ENCODE data around the gene DDR1. TPM values are rescaled to one million over a fixed set of nuclear protein-coding genes. Genes with fewer than 3 reads are reported as not detected.
A peak's percentile ranks its signal among the peaks of the same experiment; 100 is the strongest.

The DDR1 gene
- total RNA-seq, 1 experiment from 2014 or later, result 108 TPM

- BruUV-seq (replicated peaks), result no TSS peak
- no peaks in the 10 kb centered on the region for H3K27me3 ChIP-seq (ENCODE audit: low read length)
- H3F3A ChIP-seq (ENCODE audit: low read length, unreplicated experiment), result no peaks in the 10 kb centered on the region
- H3K9me2 ChIP-seq (replicated peaks; ENCODE audit: low read length), result no peaks in the 10 kb centered on the region
- H3K9ac ChIP-seq (ENCODE audit: low read length), result no peak overlapping the region
- intact Hi-C loops (cut with micrococcal nuclease), result no loop called here
- peaks cover 19% of the 10 kb centered on the region for H4K20me1 ChIP-seq (ENCODE audit: low read length)
- H3K4me2 ChIP-seq (ENCODE audit: low read length), result no peak overlapping the region
- H3K4me1 ChIP-seq (ENCODE audit: insufficient read depth, low read length), result peaks cover 21% of the 10 kb centered on the region
- H3K27ac ChIP-seq (ENCODE audit: low read length), result no peak overlapping the region
- TF ChIP-seq EZH2phosphoT487 (IDR thresholded peaks at IDR 0.05; ENCODE audit: borderline replicate concordance, low read length), result no peak
- no peak for TF ChIP-seq EZH2 (IDR thresholded peaks at IDR 0.05; ENCODE audit: low read length, unreplicated experiment)
- TF ChIP-seq CTCF (conservative IDR thresholded peaks at IDR 0.05; ENCODE audit: low read depth, low read length), result no peak
- ChIA-PET CTCF (no interaction called here), POLR2A (ENCODE audit: unreplicated experiment) (no interaction called here)
- H2AFZ ChIP-seq (ENCODE audit: low read length), result no peak overlapping the region
- ATAC-seq (no peak), DNase-seq (no peak)
- H3K79me2 ChIP-seq (ENCODE audit: low read length), result peaks cover 32% of the 10 kb centered on the region
- H3K4me3 ChIP-seq (ENCODE audit: low read length), result no peak overlapping the region
- H3K36me3 ChIP-seq (ENCODE audit: low read depth, low read length), result peaks cover 44% of the 10 kb centered on the region; the same call in 1 of the 2 replicates
- no peaks in the 10 kb centered on the region for H3K9me3 ChIP-seq (ENCODE audit: low read length)
Measured at GRCh38 chr6:30891450-30891723, 7.1 kb downstream of the DDR1 start.

GRCh38 chr6:30891816-30892538 lies 7.7 kb downstream of the DDR1 start:
- Histone ChIP-seq H3K4me2 (ENCODE audit: low read length) (no peak overlapping the region), H3K9ac (ENCODE audit: low read length) (no peak overlapping the region), H3K9me3 (ENCODE audit: low read length) (no peaks in the 10 kb centered on the region), H3K27ac (ENCODE audit: low read length) (no peak overlapping the region), H3K79me2 (ENCODE audit: low read length) (peaks cover 26% of the 10 kb centered on the region), H4K20me1 (ENCODE audit: low read length) (peaks cover 14% of the 10 kb centered on the region; the same call in 1 of the 2 replicates), H3F3A (ENCODE audit: low read length, unreplicated experiment) (no peaks in the 10 kb centered on the region), H2AFZ (ENCODE audit: low read length) (no peak overlapping the region), H3K4me1 (ENCODE audit: insufficient read depth, low read length) (peaks cover 15% of the 10 kb centered on the region), H3K27me3 (ENCODE audit: low read length) (no peaks in the 10 kb centered on the region), H3K36me3 (ENCODE audit: low read depth, low read length) (peaks cover 44% of the 10 kb centered on the region; the same call in 1 of the 2 replicates), H3K4me3 (ENCODE audit: low read length) (no peak overlapping the region), H3K9me2 (replicated peaks; ENCODE audit: low read length) (no peaks in the 10 kb centered on the region)
- DNase-seq (no peak), ATAC-seq (no peak)
- intact Hi-C loops (cut with micrococcal nuclease), result no loop called here
- ChIA-PET POLR2A (ENCODE audit: unreplicated experiment) (no interaction called here), CTCF (no interaction called here)
- no peak for TF ChIP-seq CTCF (conservative IDR thresholded peaks at IDR 0.05; ENCODE audit: low read depth, low read length)
- no peak for TF ChIP-seq EZH2phosphoT487 (IDR thresholded peaks at IDR 0.05; ENCODE audit: borderline replicate concordance, low read length)
- TF ChIP-seq EZH2 (IDR thresholded peaks at IDR 0.05; ENCODE audit: low read length, unreplicated experiment), result no peak
- BruUV-seq (replicated peaks), result no TSS peak

GRCh38 chr6:30893001-30893591 lies 8.8 kb downstream of the DDR1 start:
- Histone ChIP-seq H3K9ac (ENCODE audit: low read length) (no peak overlapping the region), H2AFZ (ENCODE audit: low read length) (no peak overlapping the region), H3K9me3 (ENCODE audit: low read length) (no peaks in the 10 kb centered on the region), H3K27ac (ENCODE audit: low read length) (no peak overlapping the region), H3K4me2 (ENCODE audit: low read length) (no peak overlapping the region), H3F3A (ENCODE audit: low read length, unreplicated experiment) (no peaks in the 10 kb centered on the region), H3K27me3 (ENCODE audit: low read length) (no peaks in the 10 kb centered on the region), H4K20me1 (ENCODE audit: low read length) (peaks cover 9% of the 10 kb centered on the region; the same call in 1 of the 2 replicates), H3K4me3 (ENCODE audit: low read length) (no peak overlapping the region), H3K9me2 (replicated peaks; ENCODE audit: low read length) (no peaks in the 10 kb centered on the region), H3K79me2 (ENCODE audit: low read length) (peaks cover 15% of the 10 kb centered on the region), H3K4me1 (ENCODE audit: insufficient read depth, low read length) (peaks cover 6% of the 10 kb centered on the region), H3K36me3 (ENCODE audit: low read depth, low read length) (peaks cover 52% of the 10 kb centered on the region)
- BruUV-seq (replicated peaks), result no TSS peak
- intact Hi-C loops (cut with micrococcal nuclease), result no loop called here
- DNase-seq, result no peak
- ATAC-seq, result no peak
- POLR2A ChIA-PET (ENCODE audit: unreplicated experiment), result no interaction called here
- CTCF ChIA-PET, result no interaction called here
- TF ChIP-seq CTCF (conservative IDR thresholded peaks at IDR 0.05; ENCODE audit: low read depth, low read length), result peak; percentile 42
- TF ChIP-seq EZH2 (IDR thresholded peaks at IDR 0.05; ENCODE audit: low read length, unreplicated experiment), result no peak

All from PC-3 (cell line).